ENCODE data around the gene AKT1.

GRCh38 chr14:104820669-104821228 is 25.2 kb upstream of the AKT1 start:
- TF ChIP-seq POLR2A (IDR thresholded peaks at IDR 0.05; ENCODE audit: low read depth, low read length) (no peak), POLR2AphosphoS5 (IDR thresholded peaks at IDR 0.05; ENCODE audit: low read depth, low read length) (no peak), TAF1 (IDR thresholded peaks at IDR 0.05; ENCODE audit: borderline replicate concordance, low read depth, low read length) (no peak)
